Thymus (tissue), 11 donors: Measurements from ENCODE around the gene PDE6A. TPM values are rescaled to one million over a fixed set of nuclear protein-coding genes. Genes with fewer than 3 reads are reported as not detected.

Source experiments
- DNase-seq, 9 donors: peaks; one replicate each; pipeline ENCODE4 v3.0.0-alpha.2; 2013; ENCODE audit warnings: low spot score in 9 of 9, low read depth in 6 of 9, missing footprints in 1 of 9
- H3K27ac ChIP-seq, 2 donors: one replicate each; pipeline ENCODE4 v1.5.1; 2013; ENCODE audit warnings: control low read depth in 1 of 2, low read depth in 1 of 2, low read length in 1 of 2, mild to moderate bottlenecking in 1 of 2, moderate library complexity in 1 of 2
- H3K27me3 ChIP-seq, 2 donors: one replicate each; pipeline ENCODE4 v1.5.1; 2013; ENCODE audit warnings: low read length in 1 of 2; ENCODE audit not compliant: control insufficient read depth in 2 of 2, insufficient read depth in 1 of 2
- H3K36me3 ChIP-seq, 2 donors: one replicate each; pipeline ENCODE4 v1.5.1; 2013; ENCODE audit warnings: low read length in 1 of 2, mild to moderate bottlenecking in 1 of 2, moderate library complexity in 1 of 2; ENCODE audit not compliant: control insufficient read depth in 2 of 2, insufficient read depth in 2 of 2
- H3K4me1 ChIP-seq, 2 donors: one replicate each; pipeline ENCODE4 v1.5.1; 2013; ENCODE audit warnings: low read length in 2 of 2; ENCODE audit not compliant: control insufficient read depth in 2 of 2, insufficient read depth in 2 of 2
- H3K4me3 ChIP-seq, 2 donors: one replicate each; pipeline ENCODE4 v1.5.1; 2013; ENCODE audit warnings: low read length in 2 of 2, control low read depth in 1 of 2, mild to moderate bottlenecking in 1 of 2
- H3K9me3 ChIP-seq, 2 donors: one replicate each; pipeline ENCODE4 v1.5.1; 2013; ENCODE audit warnings: low read length in 1 of 2, mild to moderate bottlenecking in 1 of 2; ENCODE audit not compliant: control insufficient read depth in 2 of 2, insufficient read depth in 1 of 2
- WGBS: extraction: QIAGEN DNeasy Blood & Tissue Kit; methylation state at CpG from one replicate; pipeline ENCODE4 v1.1.7; 2013; 5-methylcytosine and 5-hydroxymethylcytosine counted together
- polyA plus RNA-seq: library from polyadenylated mRNA; stranded (reverse); fragments of 200-250 nt; gene quantifications from one replicate; pipeline ENCODE4 v1.2.3, GENCODE V29; 2013
- total RNA-seq: library from RNA; stranded (reverse); fragments of 120-200 nt; gene quantifications from one replicate; pipeline ENCODE4 v1.2.4, GENCODE V29; 2013
- donor health status: healthy.

PDE6A gene
- total and polyA plus RNA-seq, 2 donors: under 0.01 to 0.16 TPM

DNA sequence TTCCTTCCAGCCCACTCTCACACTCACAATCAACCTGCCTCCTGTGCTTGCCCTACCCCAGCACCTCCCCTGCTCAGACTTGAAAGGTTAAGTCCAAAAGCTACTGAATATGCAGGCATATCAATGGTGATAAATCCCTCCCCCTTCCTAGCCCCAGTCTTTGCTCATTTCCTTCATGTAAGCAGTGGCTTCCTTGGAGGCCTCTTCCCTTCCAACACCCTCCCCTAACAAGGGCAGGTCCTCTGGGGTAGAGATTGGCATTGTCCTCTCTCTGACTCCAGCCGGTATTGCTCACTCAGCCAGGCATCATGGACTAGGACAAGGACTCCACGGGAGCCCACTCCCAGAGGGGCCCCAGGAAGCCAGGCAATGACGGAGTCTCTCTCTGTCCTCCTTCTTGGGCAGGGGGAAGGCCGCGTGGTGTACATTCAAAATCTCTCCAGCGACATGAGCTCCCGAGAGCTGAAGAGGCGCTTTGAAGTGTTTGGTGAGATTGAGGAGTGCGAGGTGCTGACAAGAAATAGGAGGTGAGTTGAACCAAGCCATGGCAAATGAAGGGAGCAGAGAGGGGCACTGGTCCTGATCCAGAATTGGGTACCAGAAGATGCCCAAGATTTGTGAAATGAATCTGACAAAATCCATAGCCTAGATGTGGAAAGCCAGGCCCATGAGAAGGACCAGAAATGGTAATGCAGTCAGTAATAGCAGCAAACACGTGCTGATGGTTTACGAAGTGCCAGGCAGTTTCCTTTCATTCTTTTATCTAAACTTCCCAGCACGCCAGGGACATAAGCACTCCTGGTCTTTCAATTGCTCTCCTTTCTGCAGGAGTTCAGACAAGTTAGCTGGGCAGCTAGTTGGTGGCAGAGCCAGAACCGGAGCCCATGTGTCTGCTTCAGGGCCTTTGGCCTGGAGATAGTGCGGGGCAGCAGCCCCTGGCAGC lies 102.5 kb downstream of the PDE6A start:
- Histone ChIP-seq H3K9me3 (no peaks in the 10 kb centered on the region), H3K27me3 (no peaks in the 10 kb centered on the region), H3K4me3 (no peak overlapping the region), H3K36me3 (peaks cover 0 to 2% of the 10 kb centered on the region in 2 donors), H3K27ac (no peak overlapping the region), H3K4me1 (peaks cover 0 to 4% of the 10 kb centered on the region in 2 donors)
- no peak for DNase-seq
- 97% methylated on average over 14 of the region's 14 CpGs for WGBS

DNA sequence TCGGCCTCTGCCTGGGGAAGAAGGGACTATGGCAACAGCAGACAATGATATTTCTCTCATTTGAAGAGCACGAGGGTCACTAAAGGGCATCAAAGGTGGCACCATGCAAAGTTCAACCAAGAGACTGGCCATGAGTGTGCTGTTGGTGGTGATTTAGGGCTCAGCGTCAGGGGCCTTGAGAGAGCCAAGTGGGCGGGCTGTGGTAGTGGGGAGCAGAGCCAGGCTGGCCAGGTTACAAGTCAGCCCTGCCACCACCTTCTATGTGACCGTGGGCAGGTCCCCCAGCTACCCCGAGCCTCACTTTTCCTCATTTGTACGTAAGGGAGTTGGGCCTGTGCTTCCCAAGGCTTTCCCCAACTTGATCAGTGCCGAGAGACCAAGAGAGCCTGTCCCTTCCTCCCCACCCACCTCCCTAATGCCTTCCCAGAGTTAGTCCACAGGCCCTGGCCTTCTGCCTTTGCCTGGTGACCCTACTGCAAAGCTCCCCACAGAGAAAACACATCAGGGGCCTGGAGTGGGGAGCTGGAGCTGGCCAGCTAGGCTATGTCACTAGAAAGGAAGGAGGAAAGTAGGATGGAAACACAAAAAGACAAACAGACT lies 104.3 kb downstream of the PDE6A start:
- H3K9me3 ChIP-seq: no peaks in the 10 kb centered on the region
- DNase-seq: no peak
- 97% methylated on average over 8 of the region's 8 CpGs for WGBS
- no peak overlapping the region for H3K4me3 ChIP-seq
- H3K27ac ChIP-seq: no peak overlapping the region
- peaks cover 0 to 4% of the 10 kb centered on the region in 2 donors for H3K36me3 ChIP-seq
- H3K27me3 ChIP-seq: no peaks in the 10 kb centered on the region
- peaks cover 0 to 4% of the 10 kb centered on the region in 2 donors for H3K4me1 ChIP-seq

DNA sequence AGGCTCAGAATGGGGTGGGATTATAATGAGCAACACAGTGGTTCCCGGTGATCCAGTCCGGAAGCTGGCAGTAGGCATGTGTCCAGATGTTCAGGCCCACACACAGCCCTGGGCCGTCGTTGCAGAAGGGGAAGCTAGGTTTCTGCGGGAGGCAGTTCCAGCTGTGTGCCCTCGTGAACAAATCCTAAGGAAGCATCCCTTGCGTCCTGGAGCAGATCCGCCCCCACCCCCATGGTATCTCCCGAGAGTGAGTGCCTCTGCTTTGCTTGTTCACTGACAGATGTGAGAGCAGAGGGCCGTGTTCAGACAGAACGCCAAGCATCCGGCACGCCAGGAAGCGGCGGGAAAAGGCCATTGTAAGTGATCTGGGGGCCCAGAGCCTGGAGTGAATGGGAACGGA lies 104.8 kb downstream of the PDE6A start:
- Histone ChIP-seq H3K4me1 (peaks cover 0 to 4% of the 10 kb centered on the region in 2 donors), H3K36me3 (peaks cover 0 to 5% of the 10 kb centered on the region in 2 donors), H3K9me3 (no peaks in the 10 kb centered on the region), H3K27me3 (no peaks in the 10 kb centered on the region), H3K4me3 (no peak overlapping the region), H3K27ac (no peak overlapping the region)
- no peak for DNase-seq
- 92% methylated on average over 16 of the region's 16 CpGs for WGBS

DNA sequence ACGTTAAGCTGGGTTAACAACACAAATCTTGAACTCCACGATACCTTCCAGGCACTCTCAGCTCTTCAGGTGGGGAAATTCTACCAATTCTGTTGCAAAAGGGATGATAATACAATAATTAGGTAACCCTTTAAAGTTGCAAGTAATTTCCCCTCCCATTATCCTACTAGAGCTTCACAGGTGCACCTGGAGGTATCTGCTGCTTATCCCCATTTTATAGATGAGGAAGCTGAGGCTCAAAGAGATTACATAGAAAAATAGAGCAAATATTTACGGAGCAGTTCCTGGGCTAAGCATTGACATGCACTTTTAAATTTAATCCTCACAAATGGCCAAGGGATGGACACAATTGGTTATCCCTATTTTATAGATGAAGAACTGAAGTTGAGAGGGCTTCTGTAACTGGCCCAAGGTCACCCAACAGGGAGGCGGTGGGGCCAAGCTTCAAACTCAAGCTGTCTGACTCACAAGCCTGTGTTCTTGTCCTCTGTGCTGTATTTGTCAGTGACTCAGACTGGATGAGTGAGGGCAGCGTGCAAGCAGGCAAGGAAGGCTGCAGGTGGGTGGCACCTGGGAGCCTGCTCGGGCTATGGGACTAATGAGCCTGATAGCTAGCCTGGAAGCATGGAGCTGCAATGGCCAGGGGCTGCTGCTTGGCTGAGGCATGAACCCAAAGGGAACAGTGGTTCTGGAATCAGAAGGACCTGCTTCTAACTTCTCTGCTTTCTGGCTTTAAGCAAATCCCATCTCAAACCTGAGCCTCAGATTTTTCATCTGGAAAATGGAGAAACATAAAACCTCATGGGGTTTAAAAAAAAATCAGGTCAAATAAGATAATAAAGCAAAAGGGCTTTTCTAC lies 105.5 kb downstream of the PDE6A start:
- no peaks in the 10 kb centered on the region for H3K27me3 ChIP-seq
- H3K36me3 ChIP-seq: peaks cover 0 to 5% of the 10 kb centered on the region in 2 donors

DNA sequence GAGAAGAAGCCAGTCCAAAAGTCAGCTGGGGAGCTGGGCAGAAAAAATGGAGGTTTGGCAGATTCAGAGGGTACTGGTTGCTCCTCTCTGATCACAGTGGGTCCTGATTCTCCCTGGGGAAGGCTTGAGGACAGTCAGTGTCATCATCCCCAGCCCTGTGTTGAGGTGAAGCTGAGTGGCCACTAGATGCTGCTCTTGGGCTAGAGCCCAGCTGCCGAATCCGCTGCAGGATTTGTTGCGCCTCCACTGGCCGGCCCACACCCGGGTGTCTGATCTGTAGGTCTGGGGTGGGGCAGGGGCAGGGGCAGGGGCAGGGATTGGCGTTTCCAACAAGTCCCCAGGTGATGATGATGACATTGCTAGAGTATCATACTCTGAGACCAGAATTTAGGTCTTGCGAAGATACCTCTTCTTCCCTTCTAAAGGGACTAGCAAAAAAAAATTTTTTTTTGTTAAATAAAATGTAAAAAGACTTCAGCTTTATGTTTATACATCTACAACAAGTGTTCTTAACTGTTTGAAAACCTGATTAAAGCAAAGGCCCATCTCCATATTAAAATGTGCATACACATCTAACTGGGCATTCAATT lies 106.8 kb downstream of the PDE6A start:
- Histone ChIP-seq H3K27ac (no peak overlapping the region), H3K4me3 (no peak overlapping the region), H3K9me3 (no peaks in the 10 kb centered on the region), H3K4me1 (peaks cover 0 to 4% of the 10 kb centered on the region in 2 donors), H3K27me3 (no peaks in the 10 kb centered on the region), H3K36me3 (peaks cover 0 to 5% of the 10 kb centered on the region in 2 donors)
- DNase-seq: no peak
- 81% methylated on average over 7 of the region's 7 CpGs for WGBS

More for the DNA sequence above, 105.5 kb downstream of the PDE6A start:
- WGBS: 98% methylated on average over 6 of the region's 6 CpGs
- no peak for DNase-seq
- Histone ChIP-seq H3K4me1 (peaks cover 0 to 4% of the 10 kb centered on the region in 2 donors), H3K9me3 (no peaks in the 10 kb centered on the region), H3K4me3 (no peak overlapping the region), H3K27ac (no peak overlapping the region)

DNA sequence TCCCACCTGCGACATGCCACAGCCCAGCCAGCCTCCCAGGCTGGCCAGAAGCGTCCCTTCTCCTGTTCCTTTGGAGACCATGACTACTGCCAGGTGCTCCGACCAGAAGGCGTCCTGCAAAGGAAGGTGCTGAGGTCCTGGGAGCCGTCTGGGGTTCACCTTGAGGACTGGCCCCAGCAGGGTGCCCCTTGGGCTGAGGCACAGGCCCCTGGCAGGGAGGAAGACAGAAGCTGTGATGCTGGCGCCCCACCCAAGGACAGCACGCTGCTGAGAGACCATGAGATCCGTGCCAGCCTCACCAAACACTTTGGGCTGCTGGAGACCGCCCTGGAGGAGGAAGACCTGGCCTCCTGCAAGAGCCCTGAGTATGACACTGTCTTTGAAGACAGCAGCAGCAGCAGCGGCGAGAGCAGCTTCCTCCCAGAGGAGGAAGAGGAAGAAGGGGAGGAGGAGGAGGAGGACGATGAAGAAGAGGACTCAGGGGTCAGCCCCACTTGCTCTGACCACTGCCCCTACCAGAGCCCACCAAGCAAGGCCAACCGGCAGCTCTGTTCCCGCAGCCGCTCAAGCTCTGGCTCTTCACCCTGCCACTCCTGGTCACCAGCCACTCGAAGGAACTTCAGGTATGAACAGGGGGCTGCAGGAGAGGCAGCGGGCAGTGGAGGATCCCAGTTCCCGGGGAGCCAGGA lies 108.0 kb downstream of the PDE6A start:
- Histone ChIP-seq H3K27me3 (no peaks in the 10 kb centered on the region), H3K27ac (no peak overlapping the region), H3K4me1 (peaks cover 0 to 4% of the 10 kb centered on the region in 2 donors), H3K4me3 (no peak overlapping the region), H3K9me3 (no peaks in the 10 kb centered on the region), H3K36me3 (peaks cover 0 to 3% of the 10 kb centered on the region in 2 donors)
- 95% methylated on average over 18 of the region's 18 CpGs for WGBS
- no peak for DNase-seq

DNA sequence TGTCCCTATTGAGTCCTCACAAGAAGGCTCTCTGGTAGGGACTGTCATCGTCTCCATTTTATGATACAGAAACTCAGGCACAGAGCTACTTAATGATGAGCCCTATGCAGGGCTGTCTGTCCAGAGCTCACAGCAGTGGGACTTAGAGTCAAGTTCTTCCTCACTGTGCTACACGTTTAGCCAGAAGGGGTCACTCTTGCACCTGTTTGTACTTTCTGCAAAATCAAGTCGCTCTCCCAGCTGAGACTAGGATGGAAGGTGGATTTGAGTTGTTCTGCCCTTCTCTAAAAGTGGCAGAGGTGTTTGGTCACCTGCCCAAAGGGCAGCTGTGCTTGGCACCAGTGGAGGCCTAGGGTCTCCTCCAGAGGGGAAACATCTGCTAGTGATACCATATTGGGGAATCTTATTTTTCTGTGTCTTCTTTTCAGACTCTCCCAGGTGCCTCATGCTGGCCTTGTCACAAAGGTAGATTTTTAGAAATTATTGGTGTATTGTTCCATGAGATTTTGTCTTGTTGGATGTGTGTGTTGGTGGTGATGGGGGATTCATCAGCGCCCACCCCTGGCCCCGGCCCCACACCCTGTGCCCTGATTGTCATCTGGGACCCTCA lies 110.2 kb downstream of the PDE6A start:
- H3K36me3 ChIP-seq: peaks cover 3% of the 10 kb centered on the region in 2 donors
- H3K4me3 ChIP-seq: no peak overlapping the region
- peak; percentile 30 to 80 (median 57) for DNase-seq
- no peaks in the 10 kb centered on the region for H3K9me3 ChIP-seq
- H3K4me1 ChIP-seq: no peaks in the 10 kb centered on the region
- 63% methylated on average over 5 of the region's 5 CpGs for WGBS
- no peak overlapping the region for H3K27ac ChIP-seq
- no peaks in the 10 kb centered on the region for H3K27me3 ChIP-seq
